GM19238 (cell line): ENCODE measurements around the gene CMTM5.

Source experiments
- DNase-seq: peaks from one replicate; pipeline ENCODE4 v3.0.0; 2011; ENCODE audit warnings: low spot score; ENCODE audit not compliant: insufficient read length

CMTM5 gene

GRCh38 chr14:23358042-23358441 lies 18.8 kb upstream of the CMTM5 start:
- DNase-seq = no peak

- DNase-seq = no peak
Measured at GRCh38 chr14:23358553-23359166, 18.2 kb upstream of the CMTM5 start.

GRCh38 chr14:23359167-23359626 lies 17.6 kb upstream of the CMTM5 start:
- DNase-seq = no peak

GRCh38 chr14:23359722-23360447 lies 17.0 kb upstream of the CMTM5 start:
- no peak for DNase-seq

- no peak for DNase-seq
Measured at GRCh38 chr14:23360496-23360895, 16.4 kb upstream of the CMTM5 start.

GRCh38 chr14:23361320-23361719 lies 15.5 kb upstream of the CMTM5 start:
- DNase-seq = no peak

- no peak for DNase-seq
Measured at GRCh38 chr14:23361763-23362162, 15.1 kb upstream of the CMTM5 start.

GRCh38 chr14:23362200-23362599 lies 14.6 kb upstream of the CMTM5 start:
- DNase-seq = no peak

GRCh38 chr14:23364164-23365035 lies 12.4 kb upstream of the CMTM5 start:
- no peak for DNase-seq

GRCh38 chr14:23365036-23365731 lies 11.7 kb upstream of the CMTM5 start, which contains the start of gene EFS:
EFS (minus strand) TSS chr14:23365172; CDS start chr14:23365025, 147 bp downstream.
- DNase-seq = no peak

- DNase-seq = no peak
Measured at GRCh38 chr14:23365732-23366425, 11.0 kb upstream of the CMTM5 start.

GRCh38 chr14:23366426-23366921 lies 10.4 kb upstream of the CMTM5 start:
- DNase-seq = no peak

- DNase-seq = no peak
Measured at GRCh38 chr14:23370221-23370620, 6.6 kb upstream of the CMTM5 start.

GRCh38 chr14:23371865-23372264 lies 5.0 kb upstream of the CMTM5 start:
- no peak for DNase-seq

GRCh38 chr14:23372509-23372908 lies 4.3 kb upstream of the CMTM5 start, which contains the start of gene IL25:
IL25 (plus strand) TSS chr14:23372809.
- DNase-seq = no peak

GRCh38 chr14:23373041-23373440 lies 3.8 kb upstream of the CMTM5 start:
- no peak for DNase-seq

- no peak for DNase-seq
Measured at GRCh38 chr14:23375527-23376251, 1.2 kb upstream of the CMTM5 start.

- DNase-seq = no peak
Measured at GRCh38 chr14:23377198-23377550, 328 bp downstream of the CMTM5 start.

GRCh38 chr14:23377573-23378563 lies 1.0 kb downstream of the CMTM5 start:
- DNase-seq = no peak
